EL (cell line): ENCODE results near the gene DIP2C.
"Not testable (repeated sequence)": the region's sequence is repeated elsewhere in the genome, so short reads cannot be mapped to it uniquely, and the experiment has no call there.

Experiments used
- DNase-seq: peaks from one replicate; pipeline ENCODE4 v3.0.0-alpha.2; 2016

DIP2C gene

GRCh38 chr10:283140-283479 lies 406.4 kb downstream of the DIP2C start:
- no peak for DNase-seq

DNA sequence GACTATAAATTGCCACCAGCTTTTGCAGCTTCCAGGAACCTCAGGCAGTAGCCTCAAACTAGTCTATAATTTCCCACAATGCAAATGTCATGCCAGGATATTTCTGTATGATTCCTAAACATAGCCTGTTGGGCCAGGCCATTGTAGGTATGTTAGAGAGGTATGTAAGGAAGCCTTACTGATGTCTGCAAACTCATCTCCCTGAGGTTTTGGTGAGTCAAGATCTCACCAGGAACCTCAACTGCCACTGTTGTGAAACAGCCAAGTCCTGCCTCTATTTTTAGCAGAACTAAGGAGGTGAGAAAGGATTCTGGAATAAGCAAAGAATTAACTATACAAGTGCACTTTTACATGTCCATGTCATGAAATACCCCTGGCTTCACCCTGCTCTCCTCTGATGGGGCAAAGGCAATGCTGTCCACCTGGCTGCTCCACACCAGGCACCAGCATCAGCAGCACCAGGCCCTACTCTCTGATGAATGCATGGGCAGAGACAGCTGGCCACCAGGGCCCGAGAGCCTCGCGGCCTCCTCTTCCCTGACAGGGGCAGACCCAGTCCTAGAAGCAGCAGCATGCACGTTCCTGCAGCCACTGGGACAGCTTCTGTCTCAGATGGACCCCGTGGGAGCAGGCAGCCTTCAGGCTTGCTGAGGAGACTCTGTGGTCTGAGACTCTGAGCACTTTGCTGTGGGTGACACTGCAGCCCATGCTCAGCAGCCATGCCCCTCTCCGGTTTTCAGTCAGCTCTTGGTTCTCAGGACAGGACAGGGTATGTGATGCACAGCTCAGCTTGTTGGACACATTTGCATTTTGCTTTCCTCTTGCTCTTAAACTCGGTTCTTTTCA lies 407.0 kb downstream of the DIP2C start:
- DNase-seq = no peak

GRCh38 chr10:279655-280054 lies 409.8 kb downstream of the DIP2C start:
- no peak for DNase-seq

DNA sequence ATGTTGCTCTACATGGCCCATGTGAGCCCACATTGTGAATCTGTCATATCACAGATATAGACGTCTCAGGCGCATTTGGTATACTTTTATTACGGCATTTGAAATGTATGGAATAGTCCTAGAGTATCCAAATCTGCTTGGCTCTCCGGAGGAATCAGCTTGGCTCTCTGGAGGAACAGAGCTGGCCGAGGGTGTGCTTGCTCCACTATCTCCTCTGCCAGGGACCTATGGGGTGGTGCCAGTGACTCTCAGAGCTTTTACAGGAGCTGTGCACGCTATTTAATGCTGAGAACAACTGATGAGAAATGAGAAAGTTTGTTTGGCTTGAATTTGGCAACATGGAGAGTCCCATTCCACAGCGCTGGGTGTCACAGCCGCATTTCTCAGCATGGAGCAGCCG lies 410.2 kb downstream of the DIP2C start:
- DNase-seq = no peak

DNA sequence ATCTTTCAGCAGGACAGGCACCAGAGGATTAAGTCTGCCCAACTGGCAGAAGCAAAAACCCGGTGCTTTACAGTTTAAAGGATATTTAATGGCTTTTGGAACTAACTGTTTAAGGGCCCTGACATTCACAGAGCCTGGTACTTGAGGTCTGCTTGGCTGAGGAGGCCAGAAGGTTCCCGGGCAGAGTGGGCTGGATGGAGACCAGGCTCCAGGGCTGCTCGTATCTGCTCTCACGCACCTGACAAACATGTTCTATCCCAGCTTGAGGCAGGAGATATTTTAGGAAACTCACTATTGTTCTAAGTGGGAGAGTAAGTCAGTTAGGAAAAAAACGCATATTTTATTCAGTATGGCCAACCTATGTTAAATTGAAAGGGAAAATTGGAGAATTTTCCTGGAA lies 410.8 kb downstream of the DIP2C start:
- DNase-seq = no peak

- DNase-seq = no peak
These were observed 411.5 kb downstream of the DIP2C start for GRCh38 chr10:277963-278362.

GRCh38 chr10:275680-276079 lies 413.8 kb downstream of the DIP2C start:
- DNase-seq = no peak

- no peak for DNase-seq
These were observed 414.6 kb downstream of the DIP2C start for GRCh38 chr10:274866-275265.

DNA sequence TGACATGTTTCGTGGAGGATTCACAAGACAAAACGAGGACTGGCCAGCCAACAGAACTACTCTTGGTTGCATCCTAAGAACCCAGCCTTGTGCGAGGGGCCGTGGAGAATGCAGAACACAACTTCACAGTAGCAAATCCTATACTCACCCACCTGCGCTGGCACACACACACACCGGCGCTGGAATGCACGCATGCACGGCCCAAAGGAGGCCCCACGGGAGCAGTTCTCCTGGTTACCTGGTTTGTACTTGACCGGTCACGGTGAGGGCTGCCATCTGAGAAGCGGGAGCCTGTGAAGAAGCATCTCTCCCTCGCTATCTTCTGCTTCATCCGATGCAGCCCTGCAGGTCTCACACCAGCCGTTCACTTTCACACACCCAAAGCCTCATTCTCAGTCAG lies 416.4 kb downstream of the DIP2C start:
- DNase-seq = no peak

DNA sequence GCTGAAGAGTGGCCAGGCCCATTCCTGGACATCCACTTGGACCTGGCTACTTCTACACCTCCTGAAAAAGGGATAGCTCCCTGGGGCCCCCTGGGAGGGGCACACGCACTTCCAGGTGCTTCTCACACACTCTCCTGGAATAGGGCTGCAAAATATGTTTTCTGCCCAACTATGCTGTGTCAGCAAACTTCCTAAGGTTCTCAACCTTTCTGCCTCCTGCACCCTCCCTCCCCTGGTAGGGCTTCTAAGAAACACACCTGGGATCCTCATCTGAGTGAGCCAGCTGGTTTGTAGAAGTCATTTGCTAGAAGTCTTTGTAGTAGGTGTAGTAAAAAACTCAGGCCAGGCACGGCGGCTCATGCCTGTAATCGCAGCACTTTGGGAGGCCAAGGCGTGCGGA lies 417.7 kb downstream of the DIP2C start:
- DNase-seq = no peak

GRCh38 chr10:271201-271600 lies 418.3 kb downstream of the DIP2C start:
- no peak for DNase-seq

DNA sequence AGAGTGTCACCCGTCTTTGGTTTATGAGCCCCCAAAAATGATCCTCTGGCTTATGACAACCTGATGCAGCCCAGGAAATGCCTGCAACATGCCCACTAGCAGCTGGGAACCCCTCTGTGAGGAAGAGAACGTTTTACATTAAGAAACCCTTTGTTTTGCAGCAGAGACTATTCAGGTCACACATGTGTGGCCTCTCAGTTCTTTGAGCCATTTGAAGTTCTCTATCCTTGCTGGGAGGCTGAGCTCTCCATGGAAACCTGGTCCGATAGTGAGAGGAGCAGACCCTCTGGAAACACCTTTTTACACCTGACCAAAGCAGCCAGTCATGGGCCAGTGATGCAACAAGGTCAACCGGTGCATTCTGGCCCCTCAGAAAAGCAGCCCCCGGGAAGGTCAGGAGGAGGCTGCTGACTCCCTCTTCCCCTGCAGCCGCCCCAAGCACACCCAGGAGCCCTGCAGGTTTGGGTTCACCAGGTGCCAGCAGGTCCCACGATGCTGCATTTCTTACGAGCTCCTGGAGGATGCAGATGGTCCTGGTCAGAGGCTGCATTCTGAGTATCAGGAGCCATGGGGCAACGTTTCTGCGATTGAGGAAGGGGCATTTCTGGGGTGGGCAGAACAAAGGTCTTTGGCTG lies 419.9 kb downstream of the DIP2C start:
- no peak for DNase-seq

DNA sequence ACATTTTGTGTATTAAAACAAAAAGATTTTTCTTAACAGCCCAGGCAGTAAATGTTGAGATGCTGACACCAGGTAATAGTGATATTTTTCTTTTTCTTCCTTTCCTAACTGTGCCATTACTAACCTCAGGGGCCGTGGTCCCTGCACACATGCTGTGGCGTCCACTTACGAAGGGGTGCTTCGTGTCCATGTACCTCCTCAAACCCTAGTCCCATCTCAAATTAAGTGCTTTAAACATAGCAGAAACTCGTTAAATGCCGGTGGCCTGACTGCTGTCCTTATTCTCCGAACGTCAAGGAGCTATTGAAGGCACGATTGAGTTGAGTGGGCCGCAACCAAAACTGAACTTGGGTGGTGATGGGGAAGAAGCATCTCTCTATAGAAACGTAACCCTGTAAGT lies 421.8 kb downstream of the DIP2C start:
- no peak for DNase-seq

GRCh38 chr10:266974-267425 lies 422.5 kb downstream of the DIP2C start:
- DNase-seq = peak; percentile 33

DNA sequence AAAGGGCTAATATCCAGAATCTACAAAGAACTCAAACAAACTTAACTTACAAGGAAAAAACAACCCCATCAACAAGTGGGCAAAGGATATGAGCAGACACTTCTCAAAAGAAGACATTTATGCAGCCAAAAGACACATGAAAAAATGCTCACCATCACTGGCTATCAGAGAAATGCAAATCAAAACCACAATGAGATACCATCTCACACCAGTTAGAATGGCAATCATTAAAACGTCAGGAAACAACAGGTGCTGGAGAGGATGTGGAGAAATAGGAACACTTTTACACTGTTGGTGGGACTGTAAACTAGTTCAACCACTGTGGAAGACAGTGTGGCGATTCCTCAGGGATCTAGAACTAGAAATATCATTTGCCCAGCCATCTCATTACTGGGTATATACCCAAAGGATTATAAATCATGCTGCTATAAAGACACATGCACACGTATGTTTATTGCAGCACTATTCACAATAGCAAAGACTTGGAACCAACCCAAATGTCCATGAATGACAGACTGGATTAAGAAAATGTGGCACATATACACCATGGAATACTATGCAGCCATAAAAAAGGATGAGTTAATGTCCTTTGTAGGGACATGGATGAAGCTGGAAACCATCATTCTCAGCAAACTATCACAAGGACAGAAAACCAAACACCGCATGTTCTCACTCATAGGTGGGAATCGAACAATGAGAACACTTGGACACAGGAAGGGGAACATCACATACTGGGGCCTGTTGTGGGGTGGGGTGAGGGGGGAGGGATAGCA lies 423.5 kb downstream of the DIP2C start:
- not testable (repeated sequence) for DNase-seq

DNA sequence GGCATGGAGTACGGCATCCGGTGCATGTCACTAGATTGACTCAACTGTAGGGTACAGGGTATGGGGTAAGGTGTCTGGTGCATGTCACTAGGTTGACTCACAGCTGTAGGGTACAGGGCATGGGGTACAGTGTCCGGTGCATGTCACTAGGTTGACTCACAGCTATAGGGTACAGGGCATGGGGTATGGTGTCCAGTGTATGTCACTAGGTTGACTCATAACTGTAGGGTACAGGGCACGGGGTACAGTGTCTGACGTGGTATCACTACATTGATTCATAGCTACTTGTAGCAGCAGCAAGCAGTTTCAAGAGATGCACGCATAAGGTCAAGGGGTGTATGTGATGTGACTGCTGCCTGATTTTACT lies 424.4 kb downstream of the DIP2C start:
- DNase-seq = peak; percentile 33

DNA sequence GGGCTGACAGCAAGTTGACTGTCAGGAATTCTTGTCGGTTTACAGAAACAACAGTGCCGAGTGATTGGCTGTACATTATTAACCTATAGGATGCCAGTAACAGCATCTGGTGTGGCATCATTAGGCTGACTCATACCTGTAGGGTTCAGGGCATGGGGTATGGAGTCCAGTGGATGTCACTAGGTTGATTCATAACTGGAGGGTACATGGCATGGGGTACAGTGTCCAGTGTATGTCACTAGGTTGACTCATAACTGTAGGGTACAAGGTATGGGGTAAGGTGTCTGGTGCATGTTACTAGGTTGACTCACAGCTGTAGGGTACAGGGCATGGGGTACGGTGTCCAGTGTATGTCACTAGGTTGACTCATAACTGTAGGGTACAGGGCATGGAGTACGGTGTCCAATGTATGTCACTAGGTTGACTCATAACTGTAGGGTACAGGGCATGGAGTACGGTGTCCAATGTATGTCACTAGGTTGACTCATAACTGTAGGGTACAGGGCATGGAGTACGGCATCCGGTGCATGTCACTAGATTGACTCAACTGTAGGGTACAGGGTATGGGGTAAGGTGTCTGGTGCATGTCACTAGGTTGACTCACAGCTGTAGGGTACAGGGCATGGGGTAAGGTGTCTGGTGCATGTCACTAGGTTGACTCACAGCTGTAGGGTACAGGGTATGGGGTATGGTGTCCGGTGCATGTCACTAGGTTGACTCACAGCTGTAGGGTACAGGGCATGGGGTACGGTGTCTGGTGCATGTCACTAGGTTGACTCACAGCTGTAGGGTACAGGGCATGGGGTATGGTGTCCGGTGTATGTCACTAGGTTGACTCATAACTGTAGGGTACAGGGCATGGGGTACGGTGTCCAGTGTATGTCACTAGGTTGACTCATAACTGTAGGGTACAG lies 425.1 kb downstream of the DIP2C start:
- not testable (repeated sequence) for DNase-seq

GRCh38 chr10:260819-261429 lies 428.5 kb downstream of the DIP2C start:
- DNase-seq = no peak

- DNase-seq = no peak
These were observed 437.4 kb downstream of the DIP2C start for GRCh38 chr10:251982-252582.

DNA sequence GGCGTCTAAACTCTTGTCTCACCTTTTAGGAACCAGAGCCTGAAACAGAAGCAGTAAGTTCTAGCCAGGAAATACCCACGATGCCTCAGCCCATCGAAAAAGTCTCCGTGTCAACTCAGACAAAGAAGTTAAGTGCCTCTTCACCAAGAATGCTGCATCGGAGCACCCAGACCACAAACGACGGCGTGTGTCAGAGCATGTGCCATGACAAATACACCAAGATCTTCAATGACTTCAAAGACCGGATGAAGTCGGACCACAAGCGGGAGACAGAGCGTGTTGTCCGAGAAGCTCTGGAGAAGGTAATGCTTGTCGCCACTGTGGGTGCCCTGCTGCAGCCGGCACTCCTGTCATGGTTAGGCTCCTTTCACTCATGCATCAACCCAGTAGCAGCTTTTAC lies 441.2 kb downstream of the DIP2C start:
- no peak for DNase-seq

DNA sequence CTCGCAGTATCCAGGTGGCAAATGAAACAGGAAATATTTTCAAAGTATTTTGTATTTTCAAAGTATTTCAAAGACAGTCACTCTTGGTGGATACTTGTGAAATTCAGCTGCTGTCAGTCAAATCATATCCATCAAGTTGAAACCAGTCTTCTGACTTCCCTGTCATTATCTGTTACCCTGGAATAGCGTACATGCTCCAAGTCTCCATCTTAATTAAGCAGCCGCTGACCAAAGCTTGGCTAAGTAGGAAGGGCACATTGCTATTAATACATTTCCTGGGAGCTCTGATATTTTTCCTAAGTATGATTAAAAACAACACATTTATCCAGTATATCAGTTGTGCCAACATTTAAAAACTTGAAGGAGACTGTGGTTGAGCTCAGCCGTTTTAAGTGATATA lies 442.0 kb downstream of the DIP2C start:
- no peak for DNase-seq

DNA sequence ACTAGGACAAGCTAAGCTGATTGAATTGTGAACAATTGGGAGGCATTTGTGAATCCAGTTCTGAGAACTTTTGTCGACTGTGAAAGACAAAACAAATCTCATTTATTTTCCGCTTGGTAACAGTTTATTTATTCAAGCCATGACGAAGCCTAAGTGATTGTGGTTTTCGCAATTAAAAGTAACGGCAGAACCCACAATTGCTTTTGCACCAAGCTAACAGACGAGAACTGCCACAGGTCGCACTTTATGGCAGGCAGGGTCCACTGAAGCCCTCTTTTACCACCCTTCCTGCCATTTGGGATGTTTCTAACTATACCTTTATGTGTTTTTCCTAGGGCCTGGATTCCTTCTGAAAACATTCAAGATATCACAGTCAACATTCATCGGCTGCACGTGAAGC lies 443.0 kb downstream of the DIP2C start:
- DNase-seq = no peak
